K562 (cell line): ENCODE measurements around the gene SACS. TPM values are rescaled to one million over a fixed set of nuclear protein-coding genes. Genes with fewer than 3 reads are reported as not detected.

Experiments used
- ATAC-seq: fragments of 200-7000 bp; cut with Tn5 transposase; 3 replicates; pipeline ENCODE4 v1.9.1; 2020; ENCODE audit warnings: moderate library complexity
- BruUV-seq: library from RNA; stranded (reverse); fragments of 400-500 nt; replicated peaks from 2 replicates; lab custom pipeline; 2021; lab: Mats Ljungman, UMichigan
- CTCF ChIA-PET: fragments of 300-600 bp; formaldehyde crosslinking; extraction: SDS; loops from one replicate; lab custom pipeline; 2021; ENCODE audit warnings: low intra/inter-chr PET ratio; lab: Yijun Ruan, JAX
- POLR2A ChIA-PET: fragments of 300-600, 350-650 bp; sonication (Branson Sonifier 250); formaldehyde crosslinking; extraction: SDS; loops from one replicate; lab custom pipeline; 2021; ENCODE audit warnings: antibody characterized with exemption, inconsistent platforms; lab: Yijun Ruan, JAX
- DNase-seq, 4 experiments: peaks; one replicate each; pipeline versions ENCODE4 v3.0.0 to v3.0.0-alpha.2; 2011 to 2018; ENCODE audit warnings: low spot score in 3 of 4, mixed read lengths in 3 of 4; ENCODE audit errors: extremely low read depth in 1 of 4
- FAIRE-seq: peaks from 2 replicates; lab custom pipeline; 2011; peaks lifted over from hg19 to GRCh38; lab: Jason Lieb, UNC
- H2AFZ ChIP-seq: 2 replicates; pipeline ENCODE4 v1.6.0; 2011; ENCODE audit warnings: low read depth, low read length, control low read depth, inconsistent platforms
- H3K27ac ChIP-seq: fragments of 200-600 bp; 3 replicates; pipeline ENCODE4 v1.8.0; 2011; ENCODE audit warnings: low read depth, mild to moderate bottlenecking, control low read depth, inconsistent platforms, low read length, moderate library complexity, mixed read lengths; ENCODE audit errors: extremely low read depth
- H3K27me3 ChIP-seq, 2 experiments: fragments of 300-600 bp in 1 of 2; 2 replicates in 1 of 2; 3 replicates in 1 of 2; pipeline versions ENCODE4 v1.6.0 to v1.8.0; 2011; ENCODE audit warnings: inconsistent platforms in 2 of 2, low read length in 2 of 2, mild to moderate bottlenecking in 1 of 2, mixed read lengths in 1 of 2, moderate library complexity in 1 of 2; ENCODE audit not compliant: control insufficient read depth in 2 of 2, insufficient read depth in 2 of 2
- H3K36me3 ChIP-seq: fragments of 300-600 bp; 3 replicates; pipeline ENCODE4 v1.8.0; 2011; ENCODE audit warnings: mild to moderate bottlenecking, low read length, inconsistent platforms; ENCODE audit not compliant: control insufficient read depth, insufficient read depth
- H3K4me1 ChIP-seq, 2 experiments: fragments of 200-600 bp in 1 of 2; replicated peaks in 1 of 2; 2 replicates in 1 of 2; 3 replicates in 1 of 2; pipeline versions ENCODE4 v1.5.1 to v1.8.0; 2011; ENCODE audit warnings: inconsistent platforms in 2 of 2, low read length in 2 of 2, mild to moderate bottlenecking in 1 of 2, mixed read lengths in 1 of 2, moderate library complexity in 1 of 2; ENCODE audit not compliant: control insufficient read depth in 2 of 2, insufficient read depth in 2 of 2
- H3K4me2 ChIP-seq: 2 replicates; pipeline ENCODE4 v1.6.1; 2011; ENCODE audit warnings: low read length, control low read depth, inconsistent platforms, mixed read lengths; ENCODE audit not compliant: insufficient read depth
- H3K4me3 ChIP-seq: fragments of 200-600 bp; sonication (generic), shearing (Covaris generic); 2 replicates; pipeline ENCODE4 v1.5.1; 2016; ENCODE audit warnings: control low read depth, inconsistent platforms
- H3K79me2 ChIP-seq: fragments of 200-600 bp; 3 replicates; pipeline ENCODE4 v1.8.0; 2011; ENCODE audit warnings: low read length, inconsistent platforms; ENCODE audit not compliant: control insufficient read depth, insufficient read depth
- H3K9ac ChIP-seq, 2 experiments: 2 replicates each; pipeline versions ENCODE4 v1.6.0 to v1.6.1; 2011; ENCODE audit warnings: low read depth in 2 of 2, low read length in 2 of 2, control low read depth in 1 of 2, inconsistent platforms in 1 of 2, mild to moderate bottlenecking in 1 of 2, mixed read lengths in 1 of 2; ENCODE audit not compliant: insufficient read depth in 1 of 2
- H3K9me1 ChIP-seq: one replicate; pipeline ENCODE4 v1.6.0; 2011; ENCODE audit warnings: inconsistent platforms, mild to moderate bottlenecking, low read length, moderate library complexity; ENCODE audit not compliant: control insufficient read depth, insufficient read depth
- H3K9me3 ChIP-seq: replicated peaks from 2 replicates; pipeline ENCODE4 v1.5.1; 2011; ENCODE audit warnings: low read depth, low read length, inconsistent platforms; ENCODE audit not compliant: control insufficient read depth, insufficient read depth
- H4K20me1 ChIP-seq: replicated peaks from 2 replicates; pipeline ENCODE4 v1.6.1; 2011; ENCODE audit warnings: low read length, inconsistent platforms, mixed read lengths; ENCODE audit not compliant: control insufficient read depth, insufficient read depth
- BDP1 ChIP-seq: IDR thresholded peaks from 3 replicates; pipeline ENCODE4 v1.6.1; 2011; ENCODE audit not compliant: insufficient read length, insufficient read depth
- CCAR2 ChIP-seq: fragments of 200-400 bp; formaldehyde crosslinking; IDR thresholded peaks from 2 replicates; pipeline ENCODE4 v1.6.1; 2017; ENCODE audit warnings: mild to moderate bottlenecking, low read depth, low read length
- DIDO1 ChIP-seq: fragments of 450-650 bp; IDR thresholded peaks from 2 replicates; pipeline ENCODE4 v1.6.1; 2016; ENCODE audit warnings: low read depth, missing biosample characterization, missing genetic modification characterization
- ELF2 ChIP-seq: fragments of 250-450 bp; sonication (Bioruptor Pico); IDR thresholded peaks from 2 replicates; pipeline ENCODE4 v1.5.0; 2021; ENCODE audit warnings: mild to moderate bottlenecking
- FOSL1 ChIP-seq: fragments of 200-800 bp; sonication (Bioruptor generic); conservative IDR thresholded peaks from 2 replicates; pipeline ENCODE4 v1.6.1; 2016; ENCODE audit warnings: missing genetic modification characterization, missing compliant biosample characterization
- HDAC2 ChIP-seq: fragments of 450-650 bp; IDR thresholded peaks from 2 replicates; pipeline ENCODE4 v1.6.1; 2016; ENCODE audit warnings: mild to moderate bottlenecking
- MCM7 ChIP-seq, 2 experiments: fragments of 450-650 bp; IDR thresholded peaks; 2 replicates each; pipeline ENCODE4 v1.6.1; 2016 to 2018
- PHB2 ChIP-seq: fragments of 450-650 bp; IDR thresholded peaks from 2 replicates; pipeline ENCODE4 v1.6.1; 2017; ENCODE audit warnings: low read depth
- POLR2H ChIP-seq: IDR thresholded peaks from 2 replicates; pipeline ENCODE4 v1.6.1; 2016; ENCODE audit warnings: missing genetic modification characterization, low read depth, mild to moderate bottlenecking, control low read depth, missing compliant biosample characterization, moderate library complexity
- SMAD3 ChIP-seq: fragments of 450-650 bp; formaldehyde crosslinking; conservative IDR thresholded peaks from 2 replicates; pipeline ENCODE4 v1.4.0; 2020; ENCODE audit warnings: mild to moderate bottlenecking
- TOE1 ChIP-seq, 2 experiments: fragments of 450-650 bp in 1 of 2; sonication (generic) in 1 of 2; formaldehyde crosslinking in 1 of 2; IDR thresholded peaks; 2 replicates each; pipeline versions ENCODE4 v1.7.1 to v1.8.0; 2016 to 2022; ENCODE audit warnings: borderline replicate concordance in 2 of 2, mild to moderate bottlenecking in 2 of 2, antibody characterized with exemption in 1 of 2, inconsistent platforms in 1 of 2, low read depth in 1 of 2, missing genetic modification reagents in 1 of 2, moderate library complexity in 1 of 2
- ZC3H11A ChIP-seq: IDR thresholded peaks from 2 replicates; pipeline ENCODE4 v1.6.1; 2012; ENCODE audit warnings: low read depth, low read length, improper control_type of control experiment
- ZNF274 ChIP-seq: IDR thresholded peaks from 2 replicates; pipeline ENCODE4 v1.6.1; 2011; ENCODE audit warnings: low read depth, mild to moderate bottlenecking, low read length, moderate library complexity, borderline replicate concordance
- ZNF354B ChIP-seq: fragments of 250-450 bp; sonication (Bioruptor Pico); IDR thresholded peaks from 2 replicates; pipeline ENCODE4 v1.4.0; 2020
- ZNF785 ChIP-seq: fragments of 250-450 bp; sonication (Bioruptor Pico); IDR thresholded peaks from 2 replicates; pipeline ENCODE4 v1.4.0; 2020; ENCODE audit warnings: mild to moderate bottlenecking
- WGBS: fragments of 100-300 bp; shearing (Covaris generic); methylation state at CpG from one replicate; pipeline ENCODE4 v1.1.6; 2016; ENCODE audit warnings: low coverage, mixed read lengths; ENCODE audit not compliant: insufficient coverage; ENCODE audit errors: missing lambda C conversion rate; 5-methylcytosine and 5-hydroxymethylcytosine counted together
- in situ Hi-C: fragments of 300-500 bp; cut with MboI; formaldehyde crosslinking; loops from 4 replicates; pipeline ENCODE4 v1.15.0; 2018; ENCODE audit warnings: inconsistent platforms, mixed read lengths
- intact Hi-C: fragments of 100-400 bp; cut with micrococcal nuclease; formaldehyde crosslinking; loops from 2 replicates; pipeline ENCODE4 v1.14.2; 2022
- polyA plus RNA-seq, 8 experiments: library from polyadenylated mRNA; depleted of rRNA in 4 of 8; stranded (reverse) in 5 of 8; unstranded in 3 of 8; fragments of >200 nt; fragmentation: Nextera tagmentation in 2 of 8; fragmentation: Illumina TruSeq in 1 of 8; extraction: Ambion mirVana in 2 of 8; extraction: Trizol in 1 of 8; gene quantifications; 2 replicates each; pipeline versions ENCODE4 v1.2.1 to v1.2.3, GENCODE V29; 2011 to 2014; ENCODE audit warnings: inconsistent platforms in 1 of 8, missing spikeins in 1 of 8
- total RNA-seq, 7 experiments: library from RNA; depleted of rRNA in 6 of 7; stranded (reverse); fragments of >200 nt in 6 of 7; fragmentation: Illumina TruSeq in 2 of 7; extraction: Trizol in 2 of 7; gene quantifications; 2 replicates each; pipeline versions ENCODE4 v1.2.1 to v1.2.3, GENCODE V29; 2011 to 2021; ENCODE audit warnings: low replicate concordance in 1 of 7
- TF ChIP-seq, protein P1 (sequence below): fragments of 450-650 bp; formaldehyde crosslinking; IDR thresholded peaks from 2 replicates; pipeline ENCODE4 v1.4.0; 2020; ENCODE audit warnings: mild to moderate bottlenecking, moderate library complexity
- TF ChIP-seq, protein P2 (sequence below): fragments of 250-450 bp; sonication (Bioruptor Pico); IDR thresholded peaks from 2 replicates; pipeline ENCODE4 v1.8.0; 2021; ENCODE audit warnings: mild to moderate bottlenecking, moderate library complexity

SACS gene
- total and polyA plus RNA-seq, 9 of the 15 experiments (the other 6 are each of a cell fraction or from before 2014, with no cell fraction given), result 4.7 to 28.2 (median 18.9) TPM

DNA sequence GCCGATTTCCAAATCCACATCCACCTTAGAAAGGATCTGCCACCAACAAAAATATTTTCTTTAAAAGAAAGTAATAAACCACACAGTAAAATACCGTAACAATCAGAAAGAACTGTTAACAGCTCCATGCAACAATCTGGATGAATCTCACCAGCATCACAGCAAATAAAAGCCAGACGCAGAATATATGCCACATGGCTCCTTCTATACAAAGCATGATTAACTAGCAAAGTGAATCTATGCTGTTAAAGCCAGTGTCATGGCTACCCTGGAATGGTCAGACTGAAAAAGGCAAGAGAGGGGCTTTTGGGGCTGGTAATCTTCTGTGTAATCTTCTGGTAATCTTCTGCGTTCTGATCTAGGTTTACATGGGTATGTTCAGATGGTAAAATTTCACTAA is 81.3 kb downstream of the SACS start:
- ChIA-PET CTCF (no interaction called here), POLR2A (no interaction called here)
- TF ChIP-seq FOSL1 (tag) (no peak), MCM7 (IDR thresholded peaks at IDR 0.05) (no peak), ZNF785 (CRISPR knock-in tag) (no peak), SMAD3 (CRISPR knock-in tag) (no peak), CCAR2 (no peak), ZNF274 (no peak), HDAC2 (no peak), ZNF354B (CRISPR knock-in tag) (no peak), POLR2H (tag) (no peak), ZC3H11A (no peak), ELF2 (CRISPR knock-in tag) (no peak), PHB2 (no peak), BDP1 (no peak), DIDO1 (tag) (no peak), TOE1 (IDR thresholded peaks at IDR 0.05; ENCODE audit: borderline replicate concordance) (no peak), TOE1 (CRISPR knock-in tag; IDR thresholded peaks at IDR 0.05; ENCODE audit: borderline replicate concordance, low read depth) (no peak)
- TF ChIP-seq, protein P1, sequence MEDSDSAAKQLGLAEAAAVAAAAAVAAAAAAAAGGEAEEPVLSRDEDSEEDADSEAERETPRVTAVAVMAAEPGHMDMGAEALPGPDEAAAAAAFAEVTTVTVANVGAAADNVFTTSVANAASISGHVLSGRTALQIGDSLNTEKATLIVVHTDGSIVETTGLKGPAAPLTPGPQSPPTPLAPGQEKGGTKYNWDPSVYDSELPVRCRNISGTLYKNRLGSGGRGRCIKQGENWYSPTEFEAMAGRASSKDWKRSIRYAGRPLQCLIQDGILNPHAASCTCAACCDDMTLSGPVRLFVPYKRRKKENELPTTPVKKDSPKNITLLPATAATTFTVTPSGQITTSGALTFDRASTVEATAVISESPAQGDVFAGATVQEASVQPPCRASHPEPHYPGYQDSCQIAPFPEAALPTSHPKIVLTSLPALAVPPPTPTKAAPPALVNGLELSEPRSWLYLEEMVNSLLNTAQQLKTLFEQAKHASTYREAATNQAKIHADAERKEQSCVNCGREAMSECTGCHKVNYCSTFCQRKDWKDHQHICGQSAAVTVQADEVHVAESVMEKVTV (CRISPR knock-in tag), result no peak
- TF ChIP-seq, protein P2, sequence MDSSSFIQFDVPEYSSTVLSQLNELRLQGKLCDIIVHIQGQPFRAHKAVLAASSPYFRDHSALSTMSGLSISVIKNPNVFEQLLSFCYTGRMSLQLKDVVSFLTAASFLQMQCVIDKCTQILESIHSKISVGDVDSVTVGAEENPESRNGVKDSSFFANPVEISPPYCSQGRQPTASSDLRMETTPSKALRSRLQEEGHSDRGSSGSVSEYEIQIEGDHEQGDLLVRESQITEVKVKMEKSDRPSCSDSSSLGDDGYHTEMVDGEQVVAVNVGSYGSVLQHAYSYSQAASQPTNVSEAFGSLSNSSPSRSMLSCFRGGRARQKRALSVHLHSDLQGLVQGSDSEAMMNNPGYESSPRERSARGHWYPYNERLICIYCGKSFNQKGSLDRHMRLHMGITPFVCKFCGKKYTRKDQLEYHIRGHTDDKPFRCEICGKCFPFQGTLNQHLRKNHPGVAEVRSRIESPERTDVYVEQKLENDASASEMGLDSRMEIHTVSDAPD, result no peak
- Histone ChIP-seq H3K79me2 (no peaks in the 10 kb centered on the region), H3K4me2 (no peak overlapping the region), H3K9me3 (no peaks in the 10 kb centered on the region), H2AFZ (no peak overlapping the region), H3K27ac (no peak overlapping the region), H4K20me1 (no peaks in the 10 kb centered on the region), H3K9me1 (no peaks in the 10 kb centered on the region), H3K27me3 (no peaks in the 10 kb centered on the region), H3K4me3 (no peak overlapping the region), H3K36me3 (peaks cover 70% of the 10 kb centered on the region; the same call in 2 of the 3 replicates), H3K9ac (no peak overlapping the region), H3K4me1 (no peaks in the 10 kb centered on the region)
- 64% methylated on average over 4 of the region's 4 CpGs for WGBS
- FAIRE-seq (no peak), ATAC-seq (no peak), DNase-seq (no peak)
- BruUV-seq, result no TSS peak
- intact Hi-C loops (no loop called here), in situ Hi-C loops (no loop called here)
